NCI-H774 (cell line): ENCODE measurements around the gene SYT11.
"Not testable (repeated sequence)": the region's sequence is repeated elsewhere in the genome, so short reads cannot be mapped to it uniquely, and the experiment has no call there.

ENCODE experiments used
- DNase-seq: peaks from one replicate; lab custom pipeline; 2025; lab: John Stamatoyannopoulos, UW

The SYT11 gene, protein sequence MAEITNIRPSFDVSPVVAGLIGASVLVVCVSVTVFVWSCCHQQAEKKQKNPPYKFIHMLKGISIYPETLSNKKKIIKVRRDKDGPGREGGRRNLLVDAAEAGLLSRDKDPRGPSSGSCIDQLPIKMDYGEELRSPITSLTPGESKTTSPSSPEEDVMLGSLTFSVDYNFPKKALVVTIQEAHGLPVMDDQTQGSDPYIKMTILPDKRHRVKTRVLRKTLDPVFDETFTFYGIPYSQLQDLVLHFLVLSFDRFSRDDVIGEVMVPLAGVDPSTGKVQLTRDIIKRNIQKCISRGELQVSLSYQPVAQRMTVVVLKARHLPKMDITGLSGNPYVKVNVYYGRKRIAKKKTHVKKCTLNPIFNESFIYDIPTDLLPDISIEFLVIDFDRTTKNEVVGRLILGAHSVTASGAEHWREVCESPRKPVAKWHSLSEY

DNA sequence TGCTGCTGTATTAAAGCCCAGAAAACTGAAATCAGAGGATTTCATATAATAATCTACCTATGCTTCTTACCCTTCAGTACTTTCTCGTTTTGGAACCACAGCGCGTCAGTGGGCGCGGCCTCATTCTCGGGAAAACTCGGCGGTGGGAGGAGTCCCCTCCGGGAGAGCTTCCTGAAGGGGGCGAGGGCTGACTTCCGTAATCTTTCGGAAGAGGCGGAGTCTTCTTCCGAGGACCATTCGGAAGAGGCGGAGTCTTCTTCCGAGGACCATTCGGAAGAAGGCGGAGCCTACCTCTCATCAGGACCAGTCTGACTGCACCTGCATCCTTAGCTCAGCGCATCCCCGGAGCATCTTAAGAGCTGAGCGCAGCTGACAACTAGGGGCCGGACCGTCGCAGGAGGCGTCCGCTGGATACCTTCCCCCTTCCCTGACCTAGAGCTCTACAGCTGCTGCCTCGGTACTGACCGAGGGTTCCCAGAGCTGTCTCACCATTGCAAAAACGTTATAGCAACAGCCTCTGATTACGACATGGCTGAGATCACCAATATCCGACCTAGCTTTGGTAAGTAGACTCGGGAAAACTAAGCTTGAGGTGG, at the start of gene SYT11:
SYT11 (plus strand) TSS at position 334 of the 596 bp plus-strand sequence; CDS start at position 529, 195 bp downstream.
- peak; percentile 98 for DNase-seq

GRCh38 chr1:155812878-155813277, 46.5 kb upstream of the SYT11 start:
- DNase-seq: no peak

GRCh38 chr1:155813672-155814071, 45.7 kb upstream of the SYT11 start:
- no peak for DNase-seq

DNA sequence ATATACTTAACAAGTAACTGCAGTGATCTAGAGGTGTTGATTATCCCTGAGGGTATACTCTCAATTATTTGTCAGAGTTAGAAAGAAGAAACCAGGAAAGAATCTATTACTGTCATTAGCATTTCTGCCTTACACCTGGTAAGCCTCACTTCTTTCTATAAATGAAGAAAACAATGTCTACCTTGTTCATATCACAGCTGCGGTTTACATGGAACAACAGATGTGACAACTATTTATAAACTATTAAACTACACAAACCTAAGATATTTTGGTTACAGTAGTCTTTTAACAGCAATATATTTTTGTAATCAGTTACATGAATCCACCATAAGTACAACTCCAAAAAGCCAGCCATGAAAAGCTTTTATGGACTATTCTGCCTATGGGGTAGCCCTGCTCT, 43.0 kb upstream of the SYT11 start:
- DNase-seq: no peak

GRCh38 chr1:155827450-155827849, 31.9 kb upstream of the SYT11 start:
- DNase-seq: no peak

GRCh38 chr1:155831279-155831976, 27.9 kb upstream of the SYT11 start:
- DNase-seq: no peak

GRCh38 chr1:155833665-155834295, 25.6 kb upstream of the SYT11 start:
- no peak for DNase-seq

DNA sequence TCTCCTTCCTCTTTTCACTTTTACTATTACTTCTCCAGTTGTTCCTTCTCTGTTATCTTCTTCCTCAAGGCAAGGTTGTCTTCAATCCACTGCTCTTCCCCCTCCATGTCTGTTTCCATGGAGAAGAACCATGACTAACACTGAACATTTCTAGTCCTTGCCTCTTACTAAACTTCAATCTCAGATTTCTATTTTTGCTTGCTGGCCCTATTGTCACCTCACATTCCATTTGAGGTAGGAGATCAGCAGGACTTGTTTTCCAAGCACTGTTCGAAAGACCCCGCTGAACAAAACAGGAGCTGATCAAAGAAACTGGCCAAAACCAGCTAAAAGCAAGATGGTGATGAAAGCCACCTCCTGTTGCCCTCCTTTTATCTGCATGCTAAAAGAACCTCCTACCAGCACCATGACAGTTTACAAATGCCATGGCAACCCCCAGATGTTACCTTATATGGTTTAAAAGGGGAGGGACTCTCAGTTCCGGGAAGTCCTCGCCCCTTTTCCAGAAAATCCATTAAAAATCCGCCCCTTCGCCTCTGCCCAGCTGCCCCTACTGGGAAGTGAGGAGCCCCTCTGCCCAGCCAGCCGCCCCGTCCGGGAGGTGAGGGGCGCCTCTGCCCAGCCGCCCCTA, 25.0 kb upstream of the SYT11 start:
- no peak for DNase-seq

- not testable (repeated sequence) for DNase-seq
These were observed 24.4 kb upstream of the SYT11 start for GRCh38 chr1:155834927-155835399.

DNA sequence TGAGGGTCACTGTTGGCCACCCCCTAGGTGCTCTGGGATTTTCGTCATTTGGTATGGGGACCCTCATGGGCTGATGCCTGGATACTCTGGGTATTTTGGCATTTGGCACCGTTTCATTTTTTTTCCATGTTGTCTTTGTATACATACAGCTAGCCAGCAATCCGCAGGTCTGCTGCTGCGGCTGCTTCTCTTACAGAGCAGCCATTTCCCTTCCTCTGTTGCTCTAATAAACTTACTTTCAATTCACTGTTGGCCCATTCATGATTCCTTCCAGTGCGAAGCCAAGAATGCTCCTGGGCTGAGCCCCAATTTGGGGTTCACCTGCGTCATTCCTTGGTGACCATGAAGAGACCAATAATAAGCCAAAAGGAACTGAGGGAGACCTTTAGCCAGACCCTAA, 23.8 kb upstream of the SYT11 start:
- no peak for DNase-seq

GRCh38 chr1:155840386-155840785, 19.0 kb upstream of the SYT11 start:
- no peak for DNase-seq

- DNase-seq: no peak
These were observed 14.4 kb upstream of the SYT11 start for GRCh38 chr1:155844860-155845421.

DNA sequence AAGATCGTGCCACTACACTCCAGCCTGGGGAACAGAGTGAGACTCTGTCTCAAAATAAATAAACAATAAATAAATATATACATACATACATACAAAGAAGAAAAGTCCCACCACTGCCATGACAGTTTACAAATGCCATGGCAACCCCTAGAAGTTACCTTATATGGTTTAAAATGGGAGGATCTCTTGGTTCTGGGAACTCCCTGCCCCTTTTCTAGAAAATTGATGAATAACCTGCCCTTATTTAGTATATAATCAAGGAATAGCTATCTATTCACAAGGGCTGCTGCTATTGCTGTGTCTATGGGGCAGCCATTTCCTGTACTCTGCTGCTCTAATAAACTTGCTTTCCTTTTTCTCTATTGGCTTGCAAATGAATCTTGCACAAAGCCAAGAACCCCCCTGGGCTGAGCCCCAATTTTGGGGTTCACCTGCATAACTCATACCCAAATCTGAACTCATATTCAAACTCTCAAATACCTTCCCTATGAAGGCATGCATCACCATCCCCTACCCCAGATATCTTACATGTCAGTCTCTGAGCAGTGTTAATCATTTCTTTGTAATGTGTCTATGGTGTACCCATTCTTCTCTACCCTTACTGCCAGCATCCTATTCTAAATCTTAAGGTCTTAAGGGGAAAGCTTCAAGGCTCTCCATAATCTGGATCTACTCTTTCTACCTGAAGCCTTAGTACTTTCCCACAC, 11.4 kb upstream of the SYT11 start:
- DNase-seq: no peak

DNA sequence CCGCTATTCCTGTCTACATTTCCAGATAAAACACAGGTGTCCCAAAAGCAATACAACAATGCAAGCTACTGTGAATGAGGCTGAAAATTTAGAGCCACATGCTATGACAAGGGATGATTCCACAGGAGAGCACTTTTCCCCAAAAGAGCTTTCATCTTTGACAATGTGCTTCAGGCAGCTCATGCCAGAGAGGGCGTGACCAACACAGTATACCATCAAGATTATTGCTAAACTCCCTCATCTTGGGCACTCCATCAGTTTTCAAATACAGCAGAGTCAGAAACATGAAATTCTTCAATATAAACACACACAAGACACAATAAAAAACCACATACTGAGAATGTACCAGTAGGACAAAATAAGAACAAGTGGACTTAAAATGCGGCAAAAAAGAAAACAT, 9.0 kb upstream of the SYT11 start:
- no peak for DNase-seq

- DNase-seq: no peak
These were observed 3.0 kb upstream of the SYT11 start for GRCh38 chr1:155856257-155856974.

DNA sequence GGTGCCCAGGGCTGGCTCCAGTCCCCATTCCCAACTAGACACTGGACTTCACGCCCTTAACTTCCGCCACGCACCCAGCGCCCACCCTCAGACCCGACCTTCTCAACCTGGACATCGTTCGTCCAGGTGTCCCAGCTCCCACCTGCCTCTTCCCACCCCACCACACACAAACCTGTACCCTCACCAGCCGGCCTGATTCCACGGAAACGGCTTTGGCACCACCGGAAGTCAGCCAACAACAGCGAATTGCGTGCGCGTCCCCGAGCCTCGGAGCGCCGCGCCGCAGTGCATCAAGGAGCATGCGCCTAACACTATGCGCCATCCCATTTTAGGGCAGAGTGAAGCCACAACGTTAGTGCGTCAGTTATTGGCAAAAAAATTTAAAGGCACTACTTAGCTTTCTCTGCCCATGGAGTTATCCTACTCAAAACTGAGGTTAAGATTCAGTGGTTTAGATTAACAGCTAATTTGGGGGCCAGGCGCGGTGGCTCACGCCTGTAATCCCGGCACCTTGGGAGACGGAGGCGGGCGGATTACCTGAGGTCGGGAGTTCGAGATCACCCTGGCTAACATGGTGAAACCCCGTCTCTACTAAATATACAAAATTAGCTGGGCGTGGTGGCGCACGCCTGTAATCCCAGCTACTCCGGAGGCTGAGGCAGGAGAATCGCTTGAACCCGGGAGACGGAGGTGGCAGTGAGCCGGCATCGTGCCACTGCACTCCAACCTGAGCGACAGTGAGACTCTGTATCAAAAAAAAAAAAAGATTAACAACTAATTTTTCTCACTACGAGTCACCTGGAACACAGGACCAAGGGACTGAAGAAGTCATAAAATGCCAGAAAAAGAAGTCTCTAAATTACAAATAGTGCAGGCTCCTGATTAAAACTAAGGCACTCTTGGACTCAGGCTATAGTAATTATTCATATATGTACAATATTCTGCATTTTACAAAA, 2.1 kb upstream of the SYT11 start, which contains the start of gene GON4L:
GON4L (minus strand) TSS at position 240 of the 956 bp plus-strand sequence. CDS start 3,434 bp downstream, outside the sequence.
- peak; percentile 92 for DNase-seq

DNA sequence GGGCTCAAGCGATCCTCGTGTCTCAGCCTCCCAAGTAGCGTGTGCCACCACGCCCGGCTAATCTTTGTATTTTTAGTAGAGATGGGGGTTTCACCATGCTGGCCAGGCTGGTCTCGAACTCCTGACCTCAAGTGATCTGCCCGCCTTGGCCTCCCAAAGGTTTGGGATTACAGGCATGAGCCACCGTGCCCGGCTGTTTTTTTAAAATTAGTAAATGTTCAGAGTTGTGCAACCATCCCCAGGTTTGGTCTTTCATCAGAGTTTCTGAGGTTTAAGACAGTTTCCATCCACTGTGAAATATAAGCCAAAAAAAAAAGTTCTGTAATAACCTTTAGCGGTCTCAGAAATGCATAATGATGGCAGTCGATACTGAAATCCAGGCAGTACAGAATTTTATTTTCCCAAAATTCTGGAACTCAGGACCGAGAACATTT, 550 bp upstream of the SYT11 start:
- DNase-seq: no peak
